Astrocyte of the spinal cord (primary cell): Measurements from ENCODE around the gene PRKD2.

ENCODE experiments used
- DNase-seq: peaks from one replicate; pipeline ENCODE4 v3.0.0; 2011; ENCODE audit warnings: low read depth, low spot score
- H3K4me3 ChIP-seq: 2 replicates; pipeline ENCODE4 v1.5.1; 2011; ENCODE audit warnings: low read depth, mild to moderate bottlenecking, low read length, moderate library complexity
- in situ Hi-C: cut with HindIII; loops from 2 replicates; pipeline ENCODE4 v1.10.0; 2017; ENCODE audit warnings: low sequenced_read_pairs
- TF ChIP-seq, protein P1 (sequence below): IDR thresholded peaks from 2 replicates; pipeline ENCODE4 v1.5.1; 2012; ENCODE audit warnings: low read depth, mild to moderate bottlenecking, low read length, inconsistent platforms

The PRKD2 gene

DNA sequence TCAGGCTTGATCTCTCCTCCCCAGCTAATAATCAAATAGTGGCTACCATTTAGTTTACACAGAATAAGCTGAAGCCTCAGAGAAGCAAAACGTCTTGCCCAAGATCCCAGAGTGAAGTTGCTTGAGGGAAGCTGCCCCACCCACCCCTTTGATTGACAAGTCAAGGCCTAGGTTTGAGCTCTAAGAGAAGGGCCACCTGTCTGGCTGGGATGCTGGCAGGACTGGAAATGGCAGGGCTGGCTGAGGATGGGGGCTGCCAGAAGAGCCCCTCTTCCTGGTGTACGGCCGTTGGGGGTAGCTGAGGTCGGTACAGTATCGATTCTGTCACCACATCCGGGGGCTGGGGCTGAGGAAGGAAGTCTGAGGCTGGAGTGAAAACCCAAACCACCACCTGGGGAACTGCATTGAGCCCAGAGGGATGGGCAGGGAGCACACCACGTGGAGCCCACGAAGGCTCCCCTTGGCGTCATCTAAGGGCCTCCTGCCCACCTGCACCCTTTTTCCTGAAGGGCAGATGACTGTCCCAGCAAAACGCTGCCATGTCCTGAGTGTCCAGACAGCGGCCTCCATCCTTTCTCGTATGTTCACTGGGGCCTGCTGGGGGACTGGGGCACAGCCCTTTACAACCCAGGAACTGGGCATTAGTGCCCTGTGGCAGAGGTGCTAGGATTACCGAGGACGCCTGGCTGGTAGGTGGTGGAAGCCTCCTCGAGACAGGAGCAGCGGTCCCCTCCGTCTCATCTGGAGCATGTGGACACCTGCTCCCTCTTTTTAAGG is 1.4 kb upstream of the PRKD2 start:
- no peak for DNase-seq
- in situ Hi-C loops, result no loop called here
- TF ChIP-seq, protein P1, sequence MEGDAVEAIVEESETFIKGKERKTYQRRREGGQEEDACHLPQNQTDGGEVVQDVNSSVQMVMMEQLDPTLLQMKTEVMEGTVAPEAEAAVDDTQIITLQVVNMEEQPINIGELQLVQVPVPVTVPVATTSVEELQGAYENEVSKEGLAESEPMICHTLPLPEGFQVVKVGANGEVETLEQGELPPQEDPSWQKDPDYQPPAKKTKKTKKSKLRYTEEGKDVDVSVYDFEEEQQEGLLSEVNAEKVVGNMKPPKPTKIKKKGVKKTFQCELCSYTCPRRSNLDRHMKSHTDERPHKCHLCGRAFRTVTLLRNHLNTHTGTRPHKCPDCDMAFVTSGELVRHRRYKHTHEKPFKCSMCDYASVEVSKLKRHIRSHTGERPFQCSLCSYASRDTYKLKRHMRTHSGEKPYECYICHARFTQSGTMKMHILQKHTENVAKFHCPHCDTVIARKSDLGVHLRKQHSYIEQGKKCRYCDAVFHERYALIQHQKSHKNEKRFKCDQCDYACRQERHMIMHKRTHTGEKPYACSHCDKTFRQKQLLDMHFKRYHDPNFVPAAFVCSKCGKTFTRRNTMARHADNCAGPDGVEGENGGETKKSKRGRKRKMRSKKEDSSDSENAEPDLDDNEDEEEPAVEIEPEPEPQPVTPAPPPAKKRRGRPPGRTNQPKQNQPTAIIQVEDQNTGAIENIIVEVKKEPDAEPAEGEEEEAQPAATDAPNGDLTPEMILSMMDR, result no peak
- no peak overlapping the region for H3K4me3 ChIP-seq

DNA sequence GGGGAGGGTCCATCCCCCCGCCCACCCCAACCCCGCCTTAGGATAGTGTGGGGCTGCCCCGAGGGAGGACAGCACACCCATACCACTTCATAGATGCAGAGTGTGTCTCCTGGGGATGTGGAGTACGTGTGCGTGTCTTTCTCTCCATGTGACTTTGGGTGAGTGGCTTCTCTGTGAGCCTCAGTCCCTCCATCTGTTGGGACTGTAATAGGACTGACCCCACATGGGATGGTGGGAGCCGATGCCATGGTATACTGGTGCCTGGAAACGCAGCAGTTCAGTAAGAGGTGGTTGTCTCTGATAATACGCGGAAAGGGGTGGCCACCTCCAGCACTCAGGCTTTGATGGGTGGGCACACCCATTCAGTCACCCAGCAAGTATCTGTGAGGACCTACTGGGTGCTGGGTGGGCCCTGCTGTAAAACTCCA is 816 bp upstream of the PRKD2 start:
- TF ChIP-seq, protein P1, result no peak
- DNase-seq, result no peak
- H3K4me3 ChIP-seq, result peak overlapping the region; percentile 88
- in situ Hi-C loops, result no loop called here

DNA sequence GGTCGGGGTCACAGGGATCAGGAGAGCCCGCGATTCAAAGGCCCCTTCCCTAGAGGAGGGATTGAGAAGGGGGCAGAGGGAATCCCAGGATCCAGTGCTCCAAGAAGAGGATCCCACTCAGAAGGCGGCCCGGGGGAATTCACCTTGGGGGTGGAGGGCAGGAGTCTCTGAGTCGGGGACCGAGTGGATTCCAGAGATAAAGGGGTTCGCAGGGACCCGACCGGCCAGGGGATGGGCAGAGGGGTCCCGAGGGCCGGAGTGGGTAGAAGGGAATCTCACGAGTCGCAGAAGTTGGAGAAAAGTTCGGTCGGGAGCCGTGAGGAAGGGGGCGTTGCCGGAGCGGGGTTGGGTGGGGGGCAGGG is 261 bp downstream of the PRKD2 start:
- TF ChIP-seq, protein P1, result no peak
- DNase-seq, result no peak
- H3K4me3 ChIP-seq, result peak overlapping the region; percentile 88
- in situ Hi-C loops, result no loop called here

DNA sequence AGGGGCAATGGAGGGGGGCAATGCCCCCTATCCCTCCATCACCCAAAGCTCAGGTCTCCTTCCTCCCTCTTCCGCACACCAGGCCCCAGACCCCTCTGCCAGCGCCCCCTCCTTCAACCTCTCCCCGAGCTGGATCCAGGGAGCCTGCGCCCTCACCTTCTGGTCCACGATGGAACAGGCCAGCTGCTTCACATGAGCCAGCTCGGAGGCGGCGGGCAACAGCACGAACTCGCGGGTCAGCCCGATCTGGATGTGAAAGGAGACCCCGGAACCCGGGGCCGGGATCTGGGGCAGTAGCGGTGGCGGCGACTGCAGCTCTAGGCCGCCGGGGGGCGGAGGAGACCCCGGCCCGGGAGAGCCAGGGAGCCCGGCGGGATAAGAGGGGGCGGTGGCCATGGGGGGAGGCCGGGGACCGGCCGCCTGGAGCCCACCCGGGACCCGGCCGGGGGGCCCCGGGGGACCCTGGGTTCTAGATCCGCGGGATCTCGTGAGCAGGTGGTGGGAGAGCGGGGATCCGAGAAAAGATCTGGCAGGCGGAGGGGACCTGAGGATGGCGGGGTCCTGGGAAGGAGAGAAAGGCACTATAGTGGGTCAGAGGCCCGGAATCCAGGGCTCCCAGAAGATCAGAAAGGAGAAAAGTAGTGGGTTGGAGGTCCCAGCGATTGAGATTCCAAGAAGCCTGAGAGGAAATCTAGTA is 791 bp downstream of the PRKD2 start:
- no peak for DNase-seq
- H3K4me3 ChIP-seq, result peak overlapping the region; percentile 88
- TF ChIP-seq, protein P1, result no peak
- in situ Hi-C loops, result no loop called here

DNA sequence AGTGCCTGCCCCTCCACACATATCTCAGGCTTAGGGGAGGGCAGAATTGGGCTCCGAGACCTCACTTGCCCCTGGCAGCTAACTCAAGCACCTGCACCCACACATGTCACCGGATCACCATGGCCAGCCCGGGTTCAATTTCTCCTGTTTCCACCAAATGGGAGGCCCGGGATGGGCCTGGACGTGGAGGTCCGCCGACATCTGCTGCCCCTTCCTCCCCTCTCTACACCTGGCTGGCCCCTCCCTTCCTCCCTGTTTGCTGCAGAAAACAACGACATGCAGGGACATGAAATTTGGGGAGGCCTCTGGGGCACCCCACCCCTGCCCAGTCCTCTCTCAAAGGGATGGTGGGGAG is 1.3 kb downstream of the PRKD2 start:
- TF ChIP-seq, protein P1, result no peak
- H3K4me3 ChIP-seq, result peak overlapping the region; percentile 88
- in situ Hi-C loops, result no loop called here
- no peak for DNase-seq

DNA sequence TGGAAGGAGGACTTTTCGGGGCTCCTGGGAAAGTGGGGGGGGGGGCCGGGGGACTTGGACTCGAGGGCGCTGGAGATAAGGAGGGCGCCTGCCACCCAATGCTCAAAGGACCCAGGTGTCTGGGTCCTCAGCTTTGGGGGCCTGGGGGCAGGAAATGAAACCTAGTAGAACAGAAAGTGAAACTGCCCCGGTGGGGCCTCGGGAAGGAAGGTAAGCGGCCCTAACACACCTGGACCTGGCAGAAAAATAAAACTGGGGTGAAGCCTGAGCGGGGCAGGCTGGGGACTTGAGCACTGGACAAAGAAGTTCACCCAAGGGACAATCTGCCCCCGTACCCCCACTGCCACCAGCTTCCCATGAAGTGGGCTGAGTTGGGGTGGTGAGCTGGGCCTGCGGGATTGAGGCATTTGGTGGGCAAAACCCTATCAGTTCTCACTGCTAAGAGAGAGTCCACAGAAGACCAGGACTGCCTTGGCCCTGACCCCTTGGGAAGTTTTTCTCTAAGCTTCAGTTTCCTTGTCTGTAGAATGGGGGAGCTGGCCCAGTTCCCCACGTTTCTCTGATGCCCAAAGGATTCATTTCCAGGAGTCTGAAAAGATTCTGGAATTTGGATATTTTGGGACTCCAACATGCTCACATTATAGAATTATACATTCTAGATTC is 2.3 kb downstream of the PRKD2 start:
- DNase-seq, result no peak
- TF ChIP-seq, protein P1, result no peak
- in situ Hi-C loops, result no loop called here
- peak overlapping the region; percentile 63 for H3K4me3 ChIP-seq
